HL-60 (cell line): Measurements from ENCODE around the gene EVC.

Experiments used
- DNase-seq, 2 experiments: peaks; one replicate each; pipeline ENCODE4 v3.0.0-alpha.2; 2010 to 2020; ENCODE audit warnings: low read depth in 1 of 2, low spot score in 1 of 2
- H3K27ac ChIP-seq: fragments of 250-450 bp; sonication (Bioruptor Pico); replicated peaks from 2 replicates; pipeline ENCODE4 v1.5.1; 2020; ENCODE audit warnings: mild to moderate bottlenecking, moderate library complexity
- H3K27me3 ChIP-seq: fragments of 250-450 bp; sonication (Bioruptor Pico); 2 replicates; pipeline ENCODE4 v1.5.1; 2021; ENCODE audit warnings: mild to moderate bottlenecking, moderate library complexity; ENCODE audit not compliant: insufficient read depth, poor library complexity, severe bottlenecking
- H3K4me3 ChIP-seq: replicated peaks from 2 replicates; pipeline ENCODE4 v1.5.1; 2011; ENCODE audit warnings: mild to moderate bottlenecking, control low read depth, low read length; ENCODE audit not compliant: insufficient read depth
- CTCF ChIP-seq: IDR thresholded peaks from one replicate; pipeline ENCODE4 v1.5.1; 2011; ENCODE audit warnings: low read length, control low read depth, inconsistent platforms; ENCODE audit not compliant: insufficient read depth
- GABPA ChIP-seq: IDR thresholded peaks from 2 replicates; pipeline ENCODE4 v1.6.1; 2012; ENCODE audit warnings: low read depth
- POLR2AphosphoS5 ChIP-seq: IDR thresholded peaks from 2 replicates; pipeline ENCODE4 v1.6.1; 2012; ENCODE audit warnings: low read depth
- SPI1 ChIP-seq: IDR thresholded peaks from 2 replicates; pipeline ENCODE4 v1.6.1; 2012; ENCODE audit warnings: low read depth, mild to moderate bottlenecking, borderline replicate concordance
- TF ChIP-seq, protein P1 (sequence below): IDR thresholded peaks from 2 replicates; pipeline ENCODE4 v1.6.1; 2012; ENCODE audit warnings: low read depth; ENCODE audit not compliant: insufficient replicate concordance

Gene EVC

GRCh38 chr4:5746829-5747737, 36.1 kb downstream of the EVC start:
- no peaks in the 10 kb centered on the region for H3K27me3 ChIP-seq
- H3K4me3 ChIP-seq, result no peak overlapping the region
- no peak for TF ChIP-seq GABPA
- no peak for TF ChIP-seq POLR2AphosphoS5
- TF ChIP-seq, protein P1, sequence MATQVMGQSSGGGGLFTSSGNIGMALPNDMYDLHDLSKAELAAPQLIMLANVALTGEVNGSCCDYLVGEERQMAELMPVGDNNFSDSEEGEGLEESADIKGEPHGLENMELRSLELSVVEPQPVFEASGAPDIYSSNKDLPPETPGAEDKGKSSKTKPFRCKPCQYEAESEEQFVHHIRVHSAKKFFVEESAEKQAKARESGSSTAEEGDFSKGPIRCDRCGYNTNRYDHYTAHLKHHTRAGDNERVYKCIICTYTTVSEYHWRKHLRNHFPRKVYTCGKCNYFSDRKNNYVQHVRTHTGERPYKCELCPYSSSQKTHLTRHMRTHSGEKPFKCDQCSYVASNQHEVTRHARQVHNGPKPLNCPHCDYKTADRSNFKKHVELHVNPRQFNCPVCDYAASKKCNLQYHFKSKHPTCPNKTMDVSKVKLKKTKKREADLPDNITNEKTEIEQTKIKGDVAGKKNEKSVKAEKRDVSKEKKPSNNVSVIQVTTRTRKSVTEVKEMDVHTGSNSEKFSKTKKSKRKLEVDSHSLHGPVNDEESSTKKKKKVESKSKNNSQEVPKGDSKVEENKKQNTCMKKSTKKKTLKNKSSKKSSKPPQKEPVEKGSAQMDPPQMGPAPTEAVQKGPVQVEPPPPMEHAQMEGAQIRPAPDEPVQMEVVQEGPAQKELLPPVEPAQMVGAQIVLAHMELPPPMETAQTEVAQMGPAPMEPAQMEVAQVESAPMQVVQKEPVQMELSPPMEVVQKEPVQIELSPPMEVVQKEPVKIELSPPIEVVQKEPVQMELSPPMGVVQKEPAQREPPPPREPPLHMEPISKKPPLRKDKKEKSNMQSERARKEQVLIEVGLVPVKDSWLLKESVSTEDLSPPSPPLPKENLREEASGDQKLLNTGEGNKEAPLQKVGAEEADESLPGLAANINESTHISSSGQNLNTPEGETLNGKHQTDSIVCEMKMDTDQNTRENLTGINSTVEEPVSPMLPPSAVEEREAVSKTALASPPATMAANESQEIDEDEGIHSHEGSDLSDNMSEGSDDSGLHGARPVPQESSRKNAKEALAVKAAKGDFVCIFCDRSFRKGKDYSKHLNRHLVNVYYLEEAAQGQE, result no peak
- no peak for TF ChIP-seq CTCF
- no peak for TF ChIP-seq SPI1
- no peak overlapping the region for H3K27ac ChIP-seq
- no peak for DNase-seq

DNA sequence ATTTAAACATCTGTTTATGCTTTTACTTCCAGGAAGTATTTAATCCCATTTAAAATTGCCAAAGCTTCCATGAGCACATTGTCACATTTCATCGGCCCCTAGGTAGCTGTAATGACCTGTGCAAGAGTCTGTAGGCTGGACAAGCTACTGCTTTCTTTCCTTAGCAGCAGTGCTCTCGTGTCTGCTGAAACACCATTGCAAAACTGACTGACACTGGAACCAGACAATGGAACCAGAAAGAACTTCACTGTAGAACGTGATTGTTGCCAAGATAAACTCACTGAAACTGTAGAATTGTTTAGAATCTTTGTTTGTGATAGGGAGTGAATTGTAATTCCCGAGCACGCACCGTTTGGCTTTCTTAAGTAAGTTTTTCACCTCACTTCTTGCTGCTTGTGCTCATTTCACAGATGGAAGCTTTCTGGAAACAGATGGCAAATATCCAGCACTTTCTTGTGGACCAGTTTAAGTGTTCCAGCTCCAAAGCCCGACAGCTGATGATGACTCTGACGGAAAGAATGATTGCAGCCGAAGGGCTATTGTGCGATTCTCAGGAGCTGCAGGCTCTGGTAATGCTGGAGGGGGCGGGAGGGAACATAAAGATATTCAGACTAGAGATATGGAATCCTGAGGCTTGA, 36.9 kb downstream of the EVC start:
- Histone ChIP-seq H3K27me3 (no peaks in the 10 kb centered on the region), H3K4me3 (no peak overlapping the region), H3K27ac (no peak overlapping the region)
- TF ChIP-seq, protein P1, result no peak
- TF ChIP-seq SPI1 (no peak), GABPA (no peak), CTCF (no peak), POLR2AphosphoS5 (no peak)
- no peak for DNase-seq

DNA sequence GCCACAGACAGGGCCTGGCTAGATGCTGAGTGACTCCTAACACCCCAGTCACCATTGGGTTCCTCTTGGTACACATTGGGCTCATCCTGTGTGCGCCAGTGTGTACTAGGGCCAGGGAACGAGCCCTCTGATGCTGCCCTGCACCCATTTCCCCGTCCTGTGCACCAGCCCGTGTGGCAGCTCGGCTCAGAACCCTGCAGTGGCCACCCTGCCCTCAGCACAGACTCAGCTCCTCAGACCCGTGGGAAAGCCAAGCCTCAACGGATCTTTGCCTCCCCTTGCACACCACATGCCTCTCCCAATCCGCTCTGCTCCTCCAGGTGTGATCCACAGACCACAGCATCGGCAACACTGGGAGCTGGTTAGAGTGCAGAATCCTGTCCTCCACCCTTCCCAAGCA, 38.6 kb downstream of the EVC start:
- H3K27me3 ChIP-seq, result no peaks in the 10 kb centered on the region
- TF ChIP-seq POLR2AphosphoS5, result no peak
- TF ChIP-seq, protein P1, result no peak
- no peak for TF ChIP-seq CTCF
- no peak for TF ChIP-seq GABPA
- TF ChIP-seq SPI1, result no peak
- H3K27ac ChIP-seq, result no peak overlapping the region
- no peak overlapping the region for H3K4me3 ChIP-seq
- no peak for DNase-seq
